ENCODE results near the gene MAP2.

Gene MAP2

DNA sequence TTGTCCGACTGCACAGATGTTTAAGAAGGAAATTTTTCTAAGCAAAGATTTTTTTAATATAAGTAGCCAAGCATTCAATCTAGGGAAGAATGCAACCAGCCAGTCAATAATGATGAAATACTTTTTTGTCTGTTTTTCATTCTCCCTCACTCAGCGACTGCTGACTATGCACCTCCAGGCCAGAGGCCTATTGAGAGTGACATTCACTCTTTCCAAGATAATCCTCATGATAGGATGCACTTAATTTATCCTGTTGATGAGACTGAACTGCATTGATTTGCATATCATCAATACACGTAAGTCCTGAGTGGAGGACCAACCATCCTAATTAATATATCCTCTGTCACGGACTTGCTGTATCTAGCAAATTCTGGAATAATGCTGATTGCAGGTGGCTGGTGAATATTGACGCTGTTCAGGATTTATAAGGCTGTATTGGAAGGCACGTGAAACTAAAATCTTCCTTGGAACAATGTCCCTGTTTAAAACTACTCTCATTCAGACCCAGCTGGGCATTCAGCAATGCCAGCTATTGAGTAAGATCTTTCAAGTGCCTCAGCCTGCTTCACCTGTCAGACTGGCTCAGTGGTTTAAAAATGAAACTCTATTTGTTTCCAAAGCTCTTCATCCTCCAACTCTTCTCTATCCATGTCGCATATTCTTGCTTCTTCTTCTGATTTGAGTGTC is 142.2 kb downstream of the MAP2 start:
- Histone ChIP-seq H3K27ac (no peak overlapping the region), H3K4me3 (no peak overlapping the region)
- TF ChIP-seq, protein P1, sequence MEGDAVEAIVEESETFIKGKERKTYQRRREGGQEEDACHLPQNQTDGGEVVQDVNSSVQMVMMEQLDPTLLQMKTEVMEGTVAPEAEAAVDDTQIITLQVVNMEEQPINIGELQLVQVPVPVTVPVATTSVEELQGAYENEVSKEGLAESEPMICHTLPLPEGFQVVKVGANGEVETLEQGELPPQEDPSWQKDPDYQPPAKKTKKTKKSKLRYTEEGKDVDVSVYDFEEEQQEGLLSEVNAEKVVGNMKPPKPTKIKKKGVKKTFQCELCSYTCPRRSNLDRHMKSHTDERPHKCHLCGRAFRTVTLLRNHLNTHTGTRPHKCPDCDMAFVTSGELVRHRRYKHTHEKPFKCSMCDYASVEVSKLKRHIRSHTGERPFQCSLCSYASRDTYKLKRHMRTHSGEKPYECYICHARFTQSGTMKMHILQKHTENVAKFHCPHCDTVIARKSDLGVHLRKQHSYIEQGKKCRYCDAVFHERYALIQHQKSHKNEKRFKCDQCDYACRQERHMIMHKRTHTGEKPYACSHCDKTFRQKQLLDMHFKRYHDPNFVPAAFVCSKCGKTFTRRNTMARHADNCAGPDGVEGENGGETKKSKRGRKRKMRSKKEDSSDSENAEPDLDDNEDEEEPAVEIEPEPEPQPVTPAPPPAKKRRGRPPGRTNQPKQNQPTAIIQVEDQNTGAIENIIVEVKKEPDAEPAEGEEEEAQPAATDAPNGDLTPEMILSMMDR (IDR thresholded peaks at IDR 0.05): no peak
- DNase-seq (ENCODE audit: low spot score): no peak

DNA sequence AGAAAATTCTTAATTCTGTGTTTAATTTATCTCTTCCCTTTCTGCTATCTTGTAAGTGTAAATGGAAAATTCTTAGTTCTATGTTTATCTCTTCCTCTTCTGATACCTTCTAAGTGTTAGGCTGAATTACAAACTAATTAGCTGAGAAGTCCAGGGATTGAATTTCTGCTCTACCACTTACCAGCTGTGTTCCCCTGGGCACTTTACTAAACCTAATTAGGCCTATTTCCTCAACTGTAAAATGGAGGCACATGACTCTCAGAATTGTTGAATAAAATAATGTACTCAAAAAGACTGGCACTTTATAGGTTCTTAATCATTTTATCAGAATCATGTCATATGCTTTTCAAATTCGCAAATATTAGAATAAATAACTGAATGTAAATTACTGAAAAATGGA is 146.3 kb downstream of the MAP2 start:
- no peak for DNase-seq (ENCODE audit: low spot score)
- Histone ChIP-seq H3K4me3 (no peak overlapping the region), H3K27ac (no peak overlapping the region)
- TF ChIP-seq, protein P1 (IDR thresholded peaks at IDR 0.05): no peak

DNA sequence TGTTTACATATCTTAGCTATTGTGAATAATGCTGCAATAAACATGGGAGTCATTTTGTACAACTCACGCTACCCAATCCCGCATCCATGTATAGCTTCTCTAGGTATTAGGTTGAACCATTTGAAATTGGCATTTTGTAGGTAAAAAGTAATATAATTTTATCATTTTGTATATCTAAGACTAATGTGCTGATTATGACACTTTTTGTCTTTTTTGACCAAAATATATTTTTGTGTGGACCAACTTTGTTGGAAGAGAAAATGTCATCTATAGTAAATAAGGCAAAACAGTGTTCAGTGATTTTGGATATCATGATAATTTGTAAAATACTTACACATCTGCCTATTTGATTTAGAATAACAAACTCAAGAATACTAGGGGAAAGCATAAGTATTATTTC is 150.7 kb downstream of the MAP2 start:
- DNase-seq (ENCODE audit: low spot score): no peak
- Histone ChIP-seq H3K27ac (no peak overlapping the region), H3K4me3 (no peak overlapping the region)
- TF ChIP-seq, protein P1 (IDR thresholded peaks at IDR 0.05): no peak

- no peak for DNase-seq (ENCODE audit: low spot score)
- TF ChIP-seq, protein P1 (IDR thresholded peaks at IDR 0.05): no peak
- Histone ChIP-seq H3K4me3 (no peak overlapping the region), H3K27ac (no peak overlapping the region)
Observed at GRCh38 chr2:209577376-209578357, 153.8 kb downstream of the MAP2 start.

DNA sequence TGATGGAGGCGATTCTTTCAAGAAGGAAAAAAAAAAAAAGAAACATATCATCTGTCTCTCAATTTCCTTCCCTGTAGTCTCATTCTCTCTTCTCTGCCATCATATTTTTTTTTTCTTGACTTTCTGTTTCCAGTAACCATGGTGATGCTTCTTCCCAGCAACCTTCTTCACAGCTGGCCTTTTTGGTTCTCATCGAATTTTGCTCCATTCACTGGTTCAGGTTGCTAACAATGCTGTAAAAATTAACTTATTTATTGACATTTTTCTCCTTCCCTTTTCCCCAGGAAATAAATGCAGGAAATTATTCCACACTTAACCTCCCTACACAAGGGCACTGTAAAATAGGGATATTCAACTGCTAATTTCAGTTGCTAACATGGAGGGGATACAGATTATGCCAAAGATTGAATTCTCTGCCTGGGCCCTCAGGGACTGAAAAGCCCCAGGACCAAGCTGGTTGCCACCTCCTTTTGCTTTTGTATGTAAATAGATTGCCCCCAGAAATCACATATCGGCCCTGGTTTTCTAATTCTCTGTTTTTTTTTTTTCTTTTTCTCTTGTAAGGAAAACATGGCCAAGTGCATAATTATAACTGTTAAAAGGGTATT is 154.7 kb downstream of the MAP2 start:
- TF ChIP-seq, protein P1 (IDR thresholded peaks at IDR 0.05): no peak
- Histone ChIP-seq H3K27ac (no peak overlapping the region), H3K4me3 (no peak overlapping the region)
- no peak for DNase-seq (ENCODE audit: low spot score)

DNA sequence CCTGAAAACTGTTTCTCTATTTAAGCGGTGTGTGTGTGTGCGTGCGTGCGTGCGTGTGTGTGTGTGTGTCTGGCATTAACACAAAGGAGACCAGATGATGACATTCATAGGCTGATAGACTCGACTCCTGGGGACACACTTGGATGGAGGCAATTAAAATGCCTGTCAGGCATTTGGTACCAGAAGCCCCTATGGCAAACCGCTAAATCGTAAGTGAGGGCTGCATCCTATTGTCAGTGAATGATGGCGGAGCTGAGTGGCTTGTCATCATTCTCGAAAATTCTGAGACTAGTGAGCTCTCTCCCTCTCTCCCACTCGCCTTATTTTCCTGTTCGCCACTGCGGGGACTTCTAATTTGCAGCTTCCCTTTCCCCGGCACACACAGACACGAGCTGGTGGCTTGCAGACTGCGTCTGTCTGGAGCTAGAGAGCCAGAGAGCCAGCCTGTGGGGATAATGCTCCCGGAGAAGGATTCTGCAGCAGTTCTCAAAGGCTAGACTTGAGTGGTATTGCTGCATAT is 155.4 kb downstream of the MAP2 start:
- Histone ChIP-seq H3K27ac (no peak overlapping the region), H3K4me3 (peak overlapping the region; percentile 60)
- DNase-seq (ENCODE audit: low spot score): no peak
- TF ChIP-seq, protein P1 (IDR thresholded peaks at IDR 0.05): no peak

Data from coronary artery (tissue), 2 donors.